NB4 (cell line): ENCODE results near the gene LILRA2.
"Not testable (repeated sequence)": the region's sequence is repeated elsewhere in the genome, so short reads cannot be mapped to it uniquely, and the experiment has no call there.

Source experiments
- CTCF ChIP-seq: IDR thresholded peaks from one replicate; pipeline ENCODE4 v1.5.1; 2012; ENCODE audit warnings: low read depth, low read length
- MAX ChIP-seq: IDR thresholded peaks from 2 replicates; pipeline ENCODE4 v1.6.1; 2011; ENCODE audit warnings: low read depth, low read length
- MYC ChIP-seq: IDR thresholded peaks from 2 replicates; pipeline ENCODE4 v1.6.1; 2011; ENCODE audit warnings: low read depth, low read length
- POLR2A ChIP-seq: IDR thresholded peaks from 2 replicates; pipeline ENCODE4 v1.6.1; 2011; ENCODE audit warnings: mild to moderate bottlenecking; ENCODE audit not compliant: insufficient read length; ENCODE audit errors: extremely low read depth

DNA sequence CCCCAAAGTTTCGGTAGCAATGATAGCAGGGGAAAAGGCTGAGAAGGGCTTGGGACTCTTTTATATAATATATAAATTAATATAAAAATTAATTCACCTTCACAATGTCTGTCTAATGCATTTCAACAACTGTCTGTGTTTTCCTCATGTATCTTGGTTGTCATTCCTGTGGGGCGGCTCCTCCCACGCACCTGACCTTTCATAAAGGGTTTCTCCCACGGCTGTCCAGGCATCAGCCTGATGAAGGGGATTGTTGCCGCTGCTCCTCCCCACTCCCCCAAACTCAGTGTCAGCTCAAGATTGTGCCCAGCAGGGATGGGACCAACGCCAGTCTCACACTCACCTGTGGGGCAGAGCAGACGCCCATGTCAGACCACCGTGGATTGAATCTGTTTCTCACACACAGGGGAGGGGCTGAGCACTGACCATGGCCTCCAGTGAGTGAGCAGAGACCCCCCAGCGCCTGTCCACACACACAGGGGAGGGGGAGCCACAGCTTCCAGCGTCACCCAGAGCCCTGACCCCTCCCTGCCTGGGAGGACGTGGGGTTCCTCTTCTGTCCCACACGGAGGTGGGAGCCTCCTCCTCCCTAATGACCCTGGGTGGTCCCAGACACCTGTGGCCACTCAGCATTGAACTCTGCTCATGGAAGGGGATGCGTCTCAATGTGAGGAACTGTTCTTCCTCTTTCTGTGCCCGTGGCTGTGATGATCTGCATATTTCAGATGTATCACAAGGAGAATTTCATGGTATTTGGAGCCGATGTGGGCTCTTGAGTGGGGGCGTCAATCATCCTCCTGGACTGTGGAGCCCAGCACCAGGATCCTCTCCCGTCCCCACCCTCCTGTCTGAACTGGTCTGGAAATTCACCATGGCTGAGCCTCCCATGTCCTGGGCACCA lies 1.6 kb upstream of the LILRA2 start:
- not testable (repeated sequence) for TF ChIP-seq CTCF, POLR2A, MAX, MYC
